Measurements from ENCODE around the gene MPP4.
"Not testable (repeated sequence)": the region's sequence is repeated elsewhere in the genome, so short reads cannot be mapped to it uniquely, and the experiment has no call there.

MPP4 gene

GRCh38 chr2:201698588-201699226 is at the start of gene MPP4:
TSS of gene MPP4 (minus strand) at chr2:201698644. CDS start at chr2:201693954, 4,690 bp downstream.
- DNase-seq = no peak

- no peak for DNase-seq
Measured at GRCh38 chr2:201746551-201746950, 48.1 kb upstream of the MPP4 start.

GRCh38 chr2:201735486-201735885 is 37.0 kb upstream of the MPP4 start:
- DNase-seq = no peak

GRCh38 chr2:201734111-201734510 is 35.7 kb upstream of the MPP4 start:
- no peak for DNase-seq

GRCh38 chr2:201733544-201733943 is 35.1 kb upstream of the MPP4 start:
- DNase-seq = no peak

- DNase-seq = peak; percentile 44
Measured at GRCh38 chr2:201730651-201731285, 32.3 kb upstream of the MPP4 start.

GRCh38 chr2:201715459-201715858 is 17.0 kb upstream of the MPP4 start:
- no peak for DNase-seq

- no peak for DNase-seq
Measured at GRCh38 chr2:201712726-201713125, 14.3 kb upstream of the MPP4 start.

- no peak for DNase-seq
Measured at GRCh38 chr2:201709747-201710146, 11.3 kb upstream of the MPP4 start.

GRCh38 chr2:201709049-201709448 is 10.6 kb upstream of the MPP4 start:
- no peak for DNase-seq

GRCh38 chr2:201707753-201708152 is 9.3 kb upstream of the MPP4 start:
- DNase-seq = no peak

- DNase-seq = no peak
Measured at GRCh38 chr2:201707142-201707541, 8.7 kb upstream of the MPP4 start.

GRCh38 chr2:201704536-201704935 is 6.1 kb upstream of the MPP4 start:
- no peak for DNase-seq

- DNase-seq = no peak
Measured at GRCh38 chr2:201701646-201702045, 3.2 kb upstream of the MPP4 start.

- DNase-seq = no peak
Measured at GRCh38 chr2:201699416-201699815, 972 bp upstream of the MPP4 start.

GRCh38 chr2:201697899-201698298 is 545 bp downstream of the MPP4 start:
- DNase-seq = no peak

GRCh38 chr2:201696151-201696659 is 2.2 kb downstream of the MPP4 start:
- DNase-seq = peak; percentile 11

- no peak for DNase-seq
Measured at GRCh38 chr2:201685156-201685555, 13.3 kb downstream of the MPP4 start.

GRCh38 chr2:201680743-201681142 is 17.7 kb downstream of the MPP4 start:
- DNase-seq = peak; percentile 17

- no peak for DNase-seq
Measured at GRCh38 chr2:201678401-201678800, 20.0 kb downstream of the MPP4 start.

- DNase-seq = no peak
Measured at GRCh38 chr2:201675454-201675853, 23.0 kb downstream of the MPP4 start.

- no peak for DNase-seq
Measured at GRCh38 chr2:201674794-201675193, 23.6 kb downstream of the MPP4 start.

GRCh38 chr2:201674298-201674697 is 24.1 kb downstream of the MPP4 start:
- no peak for DNase-seq

- DNase-seq = no peak
Measured at GRCh38 chr2:201673546-201673945, 24.9 kb downstream of the MPP4 start.

- DNase-seq = not testable (repeated sequence)
Measured at GRCh38 chr2:201671205-201671604, 27.2 kb downstream of the MPP4 start.
